Neural cell (in vitro differentiated cells): ENCODE measurements around the gene UNC13B. TPM values are rescaled to one million over a fixed set of nuclear protein-coding genes. Genes with fewer than 3 reads are reported as not detected.

Experiments
- H2AFZ ChIP-seq: fragments of 200-600, 300-800 bp; sonication (generic), shearing (Covaris generic); 2 replicates; pipeline ENCODE4 v1.6.0; 2014; ENCODE audit warnings: low read depth, mild to moderate bottlenecking, antibody characterized with exemption, low read length, moderate library complexity
- H3F3A ChIP-seq: fragments of 200-600 bp; shearing (Covaris generic); 2 replicates; pipeline ENCODE4 v1.6.1; 2016; ENCODE audit warnings: mild to moderate bottlenecking, moderate library complexity, mixed read lengths, antibody characterized with exemption, low read length; ENCODE audit not compliant: insufficient read depth, poor library complexity, severe bottlenecking
- H3K27ac ChIP-seq: fragments of 200-600, 300-800 bp; sonication (generic), shearing (Covaris generic); 2 replicates; pipeline ENCODE4 v1.5.1; 2014; ENCODE audit warnings: mild to moderate bottlenecking, low read length, moderate library complexity
- H3K27me3 ChIP-seq: fragments of 300-800, 200-600 bp; sonication (generic), shearing (Covaris generic); 2 replicates; pipeline ENCODE4 v1.6.0; 2014; ENCODE audit warnings: mild to moderate bottlenecking, low read depth, low read length, moderate library complexity; ENCODE audit not compliant: insufficient read depth
- H3K36me3 ChIP-seq: fragments of 300-800, 200-600 bp; sonication (generic), shearing (Covaris generic); 2 replicates; pipeline ENCODE4 v1.5.1; 2014; ENCODE audit warnings: mild to moderate bottlenecking, antibody characterized with exemption, low read length, moderate library complexity; ENCODE audit not compliant: insufficient read depth
- H3K4me2 ChIP-seq: fragments of 300-800, 200-600 bp; sonication (generic), shearing (Covaris generic); 2 replicates; pipeline ENCODE4 v1.6.0; 2014; ENCODE audit warnings: mild to moderate bottlenecking, low read length
- H3K4me3 ChIP-seq: fragments of 300-800, 200-600 bp; sonication (generic), shearing (Covaris generic); 2 replicates; pipeline ENCODE4 v1.5.1; 2014; ENCODE audit warnings: mild to moderate bottlenecking, low read length, moderate library complexity
- H3K79me2 ChIP-seq: fragments of 200-600 bp; shearing (Covaris generic); replicated peaks from 2 replicates; pipeline ENCODE4 v1.6.0; 2014; ENCODE audit warnings: mild to moderate bottlenecking, low read length, moderate library complexity; ENCODE audit not compliant: insufficient read depth
- H3K9ac ChIP-seq: fragments of 300-800, 200-600 bp; sonication (generic), shearing (Covaris generic); 2 replicates; pipeline ENCODE4 v1.6.1; 2016; ENCODE audit warnings: mild to moderate bottlenecking, low read length, mixed read lengths
- H3K9me2 ChIP-seq: fragments of 200-600 bp; shearing (Covaris generic); 2 replicates; pipeline ENCODE4 v1.6.1; 2016; ENCODE audit warnings: mild to moderate bottlenecking, low read length, mixed read lengths; ENCODE audit not compliant: insufficient read depth
- H3K9me3 ChIP-seq: fragments of 200-600, 300-800 bp; sonication (generic), shearing (Covaris generic); 2 replicates; pipeline ENCODE4 v1.6.1; 2016; ENCODE audit warnings: mild to moderate bottlenecking, mixed run types, low read length, moderate library complexity, mixed read lengths
- H4K20me1 ChIP-seq: fragments of 200-600 bp; shearing (Covaris generic); 2 replicates; pipeline ENCODE4 v1.6.1; 2016; ENCODE audit warnings: mild to moderate bottlenecking, mixed run types; ENCODE audit not compliant: insufficient read depth
- EP300 ChIP-seq: fragments of 450-650 bp; conservative IDR thresholded peaks from 2 replicates; pipeline ENCODE4 v1.6.1; 2014; ENCODE audit warnings: antibody characterized with exemption, mild to moderate bottlenecking, moderate library complexity; ENCODE audit not compliant: poor library complexity, severe bottlenecking
- EZH2 ChIP-seq: fragments of 200-600, 300-800 bp; shearing (Covaris generic), sonication (generic); IDR thresholded peaks from 2 replicates; pipeline ENCODE4 v1.6.1; 2014; ENCODE audit warnings: antibody characterized with exemption, low read length, borderline replicate concordance, mild to moderate bottlenecking; ENCODE audit not compliant: insufficient read depth, poor library complexity, severe bottlenecking
- MXI1 ChIP-seq: fragments of 450-650 bp; conservative IDR thresholded peaks from 2 replicates; pipeline ENCODE4 v1.6.1; 2014; ENCODE audit warnings: antibody characterized with exemption, mild to moderate bottlenecking; ENCODE audit not compliant: poor library complexity, severe bottlenecking
- POLR2AphosphoS5 ChIP-seq: IDR thresholded peaks from 2 replicates; pipeline ENCODE4 v1.6.1; 2012
- RAD21 ChIP-seq: fragments of 450-650 bp; conservative IDR thresholded peaks from 2 replicates; pipeline ENCODE4 v1.6.1; 2014; ENCODE audit warnings: antibody characterized with exemption, mild to moderate bottlenecking, moderate library complexity
- SMC3 ChIP-seq: fragments of 450-650 bp; conservative IDR thresholded peaks from 2 replicates; pipeline ENCODE4 v1.6.1; 2014; ENCODE audit warnings: antibody characterized with exemption, mild to moderate bottlenecking, moderate library complexity; ENCODE audit not compliant: poor library complexity
- TAF1 ChIP-seq: IDR thresholded peaks from 2 replicates; pipeline ENCODE4 v1.6.1; 2012; ENCODE audit warnings: low read depth
- polyA plus RNA-seq: library from polyadenylated mRNA; depleted of rRNA; stranded (reverse); fragments of >200 nt; gene quantifications from 2 replicates; pipeline ENCODE4 v1.2.3, GENCODE V29; 2014
- TF ChIP-seq, protein P1 (sequence below): fragments of 450-650 bp; IDR thresholded peaks from 2 replicates; pipeline ENCODE4 v1.5.1; 2014; ENCODE audit warnings: antibody characterized with exemption, mild to moderate bottlenecking, moderate library complexity; ENCODE audit not compliant: poor library complexity, severe bottlenecking
- TF ChIP-seq, protein P2 (sequence below): IDR thresholded peaks from 2 replicates; pipeline ENCODE4 v1.6.1; 2012; ENCODE audit warnings: borderline replicate concordance

The UNC13B gene
- polyA plus RNA-seq, 1 donor from 2014 or later: 37.2 TPM

DNA sequence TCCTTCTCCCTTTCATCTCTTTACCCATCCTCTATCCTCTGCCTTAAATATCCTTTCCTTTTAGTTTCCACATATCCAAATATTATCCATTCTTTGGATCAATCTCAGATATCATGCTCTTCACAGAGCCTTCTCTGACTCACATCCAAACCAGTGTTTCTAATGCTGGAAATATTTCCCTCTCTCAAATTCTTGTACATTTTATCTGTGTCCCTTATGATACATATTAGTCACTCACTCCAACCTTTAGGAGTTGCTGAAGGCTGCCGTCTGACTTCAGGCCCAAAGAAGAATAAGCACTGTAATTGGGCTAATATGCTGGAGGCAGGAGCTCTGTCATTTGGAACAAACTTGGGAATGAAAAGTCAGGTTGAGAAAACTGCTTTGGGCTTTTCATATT is 171.7 kb downstream of the UNC13B start:
- H3K27ac ChIP-seq: no peak overlapping the region
- H4K20me1 ChIP-seq: no peaks in the 10 kb centered on the region
- no peak overlapping the region for H3K9ac ChIP-seq
- TF ChIP-seq, protein P1, sequence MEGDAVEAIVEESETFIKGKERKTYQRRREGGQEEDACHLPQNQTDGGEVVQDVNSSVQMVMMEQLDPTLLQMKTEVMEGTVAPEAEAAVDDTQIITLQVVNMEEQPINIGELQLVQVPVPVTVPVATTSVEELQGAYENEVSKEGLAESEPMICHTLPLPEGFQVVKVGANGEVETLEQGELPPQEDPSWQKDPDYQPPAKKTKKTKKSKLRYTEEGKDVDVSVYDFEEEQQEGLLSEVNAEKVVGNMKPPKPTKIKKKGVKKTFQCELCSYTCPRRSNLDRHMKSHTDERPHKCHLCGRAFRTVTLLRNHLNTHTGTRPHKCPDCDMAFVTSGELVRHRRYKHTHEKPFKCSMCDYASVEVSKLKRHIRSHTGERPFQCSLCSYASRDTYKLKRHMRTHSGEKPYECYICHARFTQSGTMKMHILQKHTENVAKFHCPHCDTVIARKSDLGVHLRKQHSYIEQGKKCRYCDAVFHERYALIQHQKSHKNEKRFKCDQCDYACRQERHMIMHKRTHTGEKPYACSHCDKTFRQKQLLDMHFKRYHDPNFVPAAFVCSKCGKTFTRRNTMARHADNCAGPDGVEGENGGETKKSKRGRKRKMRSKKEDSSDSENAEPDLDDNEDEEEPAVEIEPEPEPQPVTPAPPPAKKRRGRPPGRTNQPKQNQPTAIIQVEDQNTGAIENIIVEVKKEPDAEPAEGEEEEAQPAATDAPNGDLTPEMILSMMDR: no peak
- TF ChIP-seq SMC3: no peak
- no peak for TF ChIP-seq RAD21
- no peaks in the 10 kb centered on the region for H3K27me3 ChIP-seq
- H3K4me2 ChIP-seq: no peak overlapping the region
- no peaks in the 10 kb centered on the region for H3K79me2 ChIP-seq
- no peaks in the 10 kb centered on the region for H3F3A ChIP-seq
- no peaks in the 10 kb centered on the region for H3K9me3 ChIP-seq
- H3K36me3 ChIP-seq: no peaks in the 10 kb centered on the region
- no peaks in the 10 kb centered on the region for H3K9me2 ChIP-seq
- H2AFZ ChIP-seq: no peak overlapping the region
- H3K4me3 ChIP-seq: no peak overlapping the region

DNA sequence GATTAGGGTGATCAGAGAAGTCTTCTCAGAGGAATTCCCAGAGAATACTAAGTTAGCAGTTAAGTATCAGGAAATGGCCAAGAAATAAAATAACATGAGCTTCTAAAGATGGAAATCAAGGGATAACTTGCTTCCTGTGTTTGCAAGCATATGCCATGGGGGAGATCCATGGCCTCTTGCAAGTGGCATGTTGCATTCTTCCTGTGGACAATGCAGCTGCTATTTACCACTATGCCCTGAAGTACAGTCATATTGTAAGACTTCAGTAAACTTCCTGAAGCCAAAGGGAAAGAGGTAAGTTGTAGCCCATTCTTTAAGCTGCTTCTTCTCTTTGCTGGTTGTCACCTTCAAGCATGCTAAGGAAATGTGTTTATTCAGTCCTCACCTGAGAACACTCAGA is 173.4 kb downstream of the UNC13B start:
- Histone ChIP-seq H3K27ac (no peak overlapping the region), H3K79me2 (no peaks in the 10 kb centered on the region), H4K20me1 (no peaks in the 10 kb centered on the region), H3F3A (no peaks in the 10 kb centered on the region), H3K27me3 (no peaks in the 10 kb centered on the region), H3K4me2 (no peak overlapping the region), H3K9me3 (no peaks in the 10 kb centered on the region), H3K9me2 (no peaks in the 10 kb centered on the region), H3K9ac (no peak overlapping the region), H3K4me3 (no peak overlapping the region), H2AFZ (no peak overlapping the region), H3K36me3 (no peaks in the 10 kb centered on the region)
- no peak for TF ChIP-seq POLR2AphosphoS5
- no peak for TF ChIP-seq EZH2
- no peak for TF ChIP-seq EP300
- no peak for TF ChIP-seq MXI1
- no peak for TF ChIP-seq TAF1
- no peak for TF ChIP-seq SMC3
- TF ChIP-seq, protein P2, sequence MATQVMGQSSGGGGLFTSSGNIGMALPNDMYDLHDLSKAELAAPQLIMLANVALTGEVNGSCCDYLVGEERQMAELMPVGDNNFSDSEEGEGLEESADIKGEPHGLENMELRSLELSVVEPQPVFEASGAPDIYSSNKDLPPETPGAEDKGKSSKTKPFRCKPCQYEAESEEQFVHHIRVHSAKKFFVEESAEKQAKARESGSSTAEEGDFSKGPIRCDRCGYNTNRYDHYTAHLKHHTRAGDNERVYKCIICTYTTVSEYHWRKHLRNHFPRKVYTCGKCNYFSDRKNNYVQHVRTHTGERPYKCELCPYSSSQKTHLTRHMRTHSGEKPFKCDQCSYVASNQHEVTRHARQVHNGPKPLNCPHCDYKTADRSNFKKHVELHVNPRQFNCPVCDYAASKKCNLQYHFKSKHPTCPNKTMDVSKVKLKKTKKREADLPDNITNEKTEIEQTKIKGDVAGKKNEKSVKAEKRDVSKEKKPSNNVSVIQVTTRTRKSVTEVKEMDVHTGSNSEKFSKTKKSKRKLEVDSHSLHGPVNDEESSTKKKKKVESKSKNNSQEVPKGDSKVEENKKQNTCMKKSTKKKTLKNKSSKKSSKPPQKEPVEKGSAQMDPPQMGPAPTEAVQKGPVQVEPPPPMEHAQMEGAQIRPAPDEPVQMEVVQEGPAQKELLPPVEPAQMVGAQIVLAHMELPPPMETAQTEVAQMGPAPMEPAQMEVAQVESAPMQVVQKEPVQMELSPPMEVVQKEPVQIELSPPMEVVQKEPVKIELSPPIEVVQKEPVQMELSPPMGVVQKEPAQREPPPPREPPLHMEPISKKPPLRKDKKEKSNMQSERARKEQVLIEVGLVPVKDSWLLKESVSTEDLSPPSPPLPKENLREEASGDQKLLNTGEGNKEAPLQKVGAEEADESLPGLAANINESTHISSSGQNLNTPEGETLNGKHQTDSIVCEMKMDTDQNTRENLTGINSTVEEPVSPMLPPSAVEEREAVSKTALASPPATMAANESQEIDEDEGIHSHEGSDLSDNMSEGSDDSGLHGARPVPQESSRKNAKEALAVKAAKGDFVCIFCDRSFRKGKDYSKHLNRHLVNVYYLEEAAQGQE: no peak
- TF ChIP-seq, protein P1: no peak
